Ovary (tissue), 9 donors: ENCODE measurements around the gene NFKBIA. TPM values are rescaled to one million over a fixed set of nuclear protein-coding genes. Genes with fewer than 3 reads are reported as not detected.
A peak's percentile ranks its signal among the peaks of the same experiment; 100 is the strongest.

Experiments used
- DNase-seq, 5 donors: peaks; one replicate each; pipeline ENCODE4 v3.0.0-alpha.2; 2019 to 2020
- H3K27ac ChIP-seq, 2 donors: fragments of 200-600 bp; one replicate each; pipeline versions ENCODE4 v1.5.1 to v1.8.0; 2019 to 2022
- H3K27me3 ChIP-seq: fragments of 200-600 bp; one replicate; pipeline ENCODE4 v1.8.0; 2022
- H3K36me3 ChIP-seq: fragments of 200-600 bp; sonication (generic); one replicate; pipeline ENCODE4 v1.5.1; 2019
- H3K4me1 ChIP-seq: one replicate; pipeline ENCODE4 v1.8.1; 2013; ENCODE audit warnings: mild to moderate bottlenecking, moderate library complexity; ENCODE audit not compliant: insufficient read depth
- H3K4me3 ChIP-seq: fragments of 200-600 bp; sonication (generic); one replicate; pipeline ENCODE4 v1.5.1; 2017
- H3K9me3 ChIP-seq, 2 donors: fragments of 200-600 bp in 1 of 2; sonication (generic) in 1 of 2; one replicate each; pipeline versions ENCODE4 v1.5.1 to v1.8.1; 2013 to 2019; ENCODE audit warnings: mild to moderate bottlenecking in 1 of 2, moderate library complexity in 1 of 2
- EP300 ChIP-seq: sonication (generic); formaldehyde crosslinking; IDR thresholded peaks from one replicate; pipeline ENCODE4 v1.6.1; 2017; ENCODE audit warnings: antibody characterized with exemption
- POLR2A ChIP-seq: fragments of 450-650 bp; IDR thresholded peaks from one replicate; pipeline ENCODE4 v1.6.1; 2017; ENCODE audit warnings: antibody characterized with exemption, mild to moderate bottlenecking, moderate library complexity
- WGBS, 3 donors: extraction: QIAGEN DNeasy Blood & Tissue Kit in 1 of 3; methylation state at CpG; one replicate each; pipeline versions ENCODE4 v1.1.5 to v1.1.7; 2013 to 2017; 5-methylcytosine and 5-hydroxymethylcytosine counted together
- intact Hi-C, 4 donors: fragments of 100-400 bp; cut with DNase I; formaldehyde crosslinking; loops; one replicate each; pipeline versions ENCODE4 v1.11.0 to v1.15.1; 2022 to 2023
- polyA plus RNA-seq, 2 donors: library from polyadenylated mRNA; stranded (reverse); fragments of 200-250 nt in 1 of 2; fragments of 350-450 nt in 1 of 2; fragmentation: Illumina TruSeq in 1 of 2; extraction: RNeasy Lipid Tissue Mini Kit (QIAGEN cat#74804) in 1 of 2; gene quantifications; one replicate each; pipeline ENCODE4 v1.2.3, GENCODE V29; 2013 to 2014
- total RNA-seq, 7 donors: library from RNA; depleted of rRNA in 2 of 7; stranded (reverse); fragments of >200 nt in 2 of 7; fragmentation: NEBNext Ultra II Directional in 3 of 7; extraction: Animal tissue kit (Norgen Biotek cat#: 25700) in 3 of 7; gene quantifications; one replicate each; pipeline versions ENCODE4 v1.1.0 to v1.2.4, GENCODE V29; 2016 to 2023
- TF ChIP-seq, protein P1 (sequence below), 3 donors: fragments of 450-650 bp in 2 of 3; fragments of 200-600 bp in 1 of 3; IDR thresholded peaks; one replicate each; pipeline versions ENCODE4 v1.5.1 to v1.8.0; 2016 to 2022; ENCODE audit warnings: antibody characterized with exemption in 3 of 3, mild to moderate bottlenecking in 1 of 3
- donor health status: DM: no; HTN: no; CAD: no; lungs with moderate emphysema.
- donor health status: DM: no; HTN: no; CAD: no.
- donor health status: Bipolar disorder and iron deficiency.
- donor health status: DM: yes; HTN: yes; CAD: no.
- donor health status: DM: no; HTN: no; CAD: no.
- donor health status: DM: yes; HTN: yes; CAD: no.

NFKBIA gene
- total and polyA plus RNA-seq, 9 donors, result 109 to 1,807 (median 222) TPM

DNA sequence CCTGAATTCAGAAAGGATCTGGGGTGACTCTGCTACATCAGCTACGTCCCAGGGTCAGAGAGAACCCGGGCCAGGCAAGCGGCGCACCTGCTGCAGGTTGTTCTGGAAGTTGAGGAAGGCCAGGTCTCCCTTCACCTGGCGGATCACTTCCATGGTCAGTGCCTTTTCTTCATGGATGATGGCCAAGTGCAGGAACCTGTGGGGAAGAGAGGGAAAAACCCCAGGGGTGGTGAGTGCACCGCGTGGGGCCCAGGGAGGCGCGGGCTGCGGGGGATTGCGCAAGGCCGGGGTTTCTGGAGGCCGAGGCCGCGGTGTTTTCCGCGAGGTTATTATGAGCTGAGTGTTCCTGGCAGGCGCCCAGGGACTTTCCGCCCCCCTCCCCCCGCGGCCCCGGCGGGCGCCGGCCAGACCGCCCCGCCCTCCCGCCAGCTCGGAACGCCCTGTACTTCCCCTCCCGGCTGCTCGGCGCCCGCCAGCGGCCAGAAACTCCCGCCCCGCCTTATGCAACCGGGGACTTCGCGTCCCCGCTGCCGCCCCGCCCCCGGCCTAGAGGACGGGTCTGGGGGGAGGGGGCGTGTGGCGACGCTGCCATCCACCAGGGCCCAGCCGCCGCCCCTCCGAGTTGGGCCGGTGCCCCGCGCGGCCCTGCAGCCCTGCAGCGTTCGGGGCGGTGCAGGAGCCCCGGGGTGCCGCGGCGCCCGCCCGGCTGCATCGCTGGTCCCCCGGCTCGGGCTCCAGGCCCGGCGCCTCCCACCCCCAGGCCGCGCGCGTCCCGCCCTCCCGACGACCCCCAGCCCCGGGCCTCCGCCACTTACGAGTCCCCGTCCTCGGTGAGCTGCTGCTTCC lies 723 bp downstream of the NFKBIA start:
- peaks cover 15% of the 10 kb centered on the region for H3K4me1 ChIP-seq

GRCh38 chr14:35403114-35403602 lies 1.4 kb downstream of the NFKBIA start:
- Histone ChIP-seq H3K4me1 (peaks cover 16% of the 10 kb centered on the region), H3K27ac (peak overlapping the region; percentile 90 to 99), H3K27me3 (no peaks in the 10 kb centered on the region), H3K4me3 (peak overlapping the region; percentile 95), H3K36me3 (no peaks in the 10 kb centered on the region), H3K9me3 (no peaks in the 10 kb centered on the region)
- intact Hi-C loops, result loop anchor here (1.0 to 10.0 kb wide), 6 partner anchors 60 to 422 kb away; partner anchors contain the start of genes BRMS1L (in 1 of the 4) and PSMA6 (in 1 of the 4)
- WGBS, 3 donors, result 4 to 14% (median 8%) methylated on average over 8 of the region's 8 CpGs
- peak in 4 of 5 donors; percentile 52 to 61 (median 56) for DNase-seq
- no peak for TF ChIP-seq EP300
- TF ChIP-seq, protein P1, sequence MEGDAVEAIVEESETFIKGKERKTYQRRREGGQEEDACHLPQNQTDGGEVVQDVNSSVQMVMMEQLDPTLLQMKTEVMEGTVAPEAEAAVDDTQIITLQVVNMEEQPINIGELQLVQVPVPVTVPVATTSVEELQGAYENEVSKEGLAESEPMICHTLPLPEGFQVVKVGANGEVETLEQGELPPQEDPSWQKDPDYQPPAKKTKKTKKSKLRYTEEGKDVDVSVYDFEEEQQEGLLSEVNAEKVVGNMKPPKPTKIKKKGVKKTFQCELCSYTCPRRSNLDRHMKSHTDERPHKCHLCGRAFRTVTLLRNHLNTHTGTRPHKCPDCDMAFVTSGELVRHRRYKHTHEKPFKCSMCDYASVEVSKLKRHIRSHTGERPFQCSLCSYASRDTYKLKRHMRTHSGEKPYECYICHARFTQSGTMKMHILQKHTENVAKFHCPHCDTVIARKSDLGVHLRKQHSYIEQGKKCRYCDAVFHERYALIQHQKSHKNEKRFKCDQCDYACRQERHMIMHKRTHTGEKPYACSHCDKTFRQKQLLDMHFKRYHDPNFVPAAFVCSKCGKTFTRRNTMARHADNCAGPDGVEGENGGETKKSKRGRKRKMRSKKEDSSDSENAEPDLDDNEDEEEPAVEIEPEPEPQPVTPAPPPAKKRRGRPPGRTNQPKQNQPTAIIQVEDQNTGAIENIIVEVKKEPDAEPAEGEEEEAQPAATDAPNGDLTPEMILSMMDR (IDR thresholded peaks at IDR 0.05), result no peak
- TF ChIP-seq POLR2A, result no peak

More for the DNA sequence above, 723 bp downstream of the NFKBIA start:
- TF ChIP-seq EP300 (peak; percentile 42), POLR2A (peak; percentile 29)
- TF ChIP-seq, protein P1 (IDR thresholded peaks at IDR 0.05), result peak in 2 of 3 donors; percentile 10 to 22
- DNase-seq, result peak; percentile 97 to 99 (median 99)
- H3K36me3 ChIP-seq, result no peaks in the 10 kb centered on the region
- WGBS, 3 donors, result 1 to 3% (median 1%) methylated on average over 18 to 81 of the region's 81 CpGs
- no peaks in the 10 kb centered on the region for H3K9me3 ChIP-seq
- peak overlapping the region; percentile 95 for H3K4me3 ChIP-seq
- H3K27ac ChIP-seq, result peak overlapping the region; percentile 96 to 99
- no peaks in the 10 kb centered on the region for H3K27me3 ChIP-seq
- intact Hi-C loops, result loop anchor here (1.0 to 10.0 kb wide), 8 partner anchors 61 to 421 kb away; partner anchors contain the start of genes PSMA6 (in 2 of the 4) and BRMS1L (in 1 of the 4)

DNA sequence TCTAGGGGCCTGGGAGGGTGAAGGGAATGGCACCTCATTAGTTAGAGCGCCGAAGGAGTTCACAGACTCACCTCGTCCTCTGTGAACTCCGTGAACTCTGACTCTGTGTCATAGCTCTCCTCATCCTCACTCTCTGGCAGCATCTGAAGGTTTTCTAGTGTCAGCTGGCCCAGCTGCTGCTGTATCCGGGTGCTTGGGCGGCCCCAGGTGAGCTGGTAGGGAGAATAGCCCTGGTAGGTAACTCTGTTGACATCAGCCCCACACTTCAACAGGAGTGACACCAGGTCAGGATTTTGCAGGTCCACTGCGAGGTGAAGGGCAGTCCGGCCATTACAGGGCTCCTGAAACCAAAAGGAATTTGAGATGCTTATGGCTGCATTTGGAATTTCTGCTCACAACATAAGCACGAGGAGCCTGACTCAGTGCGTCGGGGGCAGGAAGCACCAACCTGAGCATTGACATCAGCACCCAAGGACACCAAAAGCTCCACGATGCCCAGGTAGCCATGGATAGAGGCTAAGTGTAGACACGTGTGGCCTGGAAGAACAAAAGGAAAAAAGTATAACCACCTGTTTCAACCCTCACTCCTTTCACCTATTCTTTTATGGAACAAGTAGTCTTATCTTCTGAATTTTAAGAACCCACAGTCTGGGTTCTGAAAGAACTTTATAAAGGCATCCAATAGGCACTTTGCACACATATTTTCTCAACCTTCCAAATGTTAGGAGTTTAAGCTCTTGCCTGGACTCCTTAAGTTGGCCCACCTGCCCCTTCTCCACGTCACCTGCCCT lies 2.0 kb downstream of the NFKBIA start:
- H3K4me1 ChIP-seq, result peaks cover 17% of the 10 kb centered on the region

More for the DNA sequence above, 2.0 kb downstream of the NFKBIA start:
- Histone ChIP-seq H3K36me3 (no peaks in the 10 kb centered on the region), H3K4me3 (peak overlapping the region; percentile 95), H3K9me3 (no peaks in the 10 kb centered on the region), H3K27me3 (no peaks in the 10 kb centered on the region), H3K27ac (peak overlapping the region; percentile 90 to 99)
- WGBS, 3 donors, result 17 to 22% (median 21%) methylated on average over 14 of the region's 14 CpGs
- peak in 1 of 5 donors; percentile 38 for DNase-seq
- TF ChIP-seq POLR2A (no peak), EP300 (no peak)
- TF ChIP-seq, protein P1 (IDR thresholded peaks at IDR 0.05), result no peak
- intact Hi-C loops, result loop anchor here (1.0 to 10.0 kb wide), 6 partner anchors 60 to 422 kb away; partner anchors contain the start of genes BRMS1L (in 1 of the 4) and PSMA6 (in 1 of the 4)
